Activated B cell treated with CpG ODN at 0.5 μM for 24 hours (primary cell): Measurements from ENCODE around the gene OR1C1. TPM values are rescaled to one million over a fixed set of nuclear protein-coding genes. Genes with fewer than 3 reads are reported as not detected.
"Not testable (repeated sequence)": the region's sequence is repeated elsewhere in the genome, so short reads cannot be mapped to it uniquely, and the experiment has no call there.

Experiments
- ATAC-seq: fragments of 200-7000 bp; cut with Tn5 transposase; one replicate; pipeline ENCODE4 v1.10.0; 2021; ENCODE audit warnings: low read depth, mild to moderate bottlenecking, moderate library complexity
- CTCF ChIA-PET: fragments of 350-600 bp; sonication (Branson Sonifier 250); formaldehyde crosslinking; loops from one replicate; lab custom pipeline; 2021; ENCODE audit warnings: antibody characterized with exemption; lab: Charles Lee
- POLR2A ChIA-PET: fragments of 350-600 bp; sonication (Branson Sonifier 250); formaldehyde crosslinking; loops from one replicate; lab custom pipeline; 2021; ENCODE audit warnings: antibody characterized with exemption; lab: Charles Lee
- DNase-seq: peaks from one replicate; pipeline ENCODE4 v3.0.0; 2022
- H3K27ac Mint-ChIP-seq: one replicate; pipeline ENCODE4 v1.8.0; 2020; ENCODE audit warnings: mixed read lengths
- H3K27me3 Mint-ChIP-seq: one replicate; pipeline ENCODE4 v1.8.0; 2021; ENCODE audit warnings: mixed read lengths
- H3K36me3 Mint-ChIP-seq: one replicate; pipeline ENCODE4 v1.8.0; 2021; ENCODE audit warnings: low read depth, mixed read lengths
- H3K4me1 Mint-ChIP-seq: one replicate; pipeline ENCODE4 v1.8.0; 2021; ENCODE audit warnings: mixed read lengths
- H3K4me3 Mint-ChIP-seq: one replicate; pipeline ENCODE4 v1.8.0; 2020; ENCODE audit warnings: mild to moderate bottlenecking, mixed read lengths
- H3K9me3 Mint-ChIP-seq: one replicate; pipeline ENCODE4 v1.8.0; 2020; ENCODE audit warnings: mixed read lengths
- CTCF ChIP-seq: fragments of 200-600 bp; IDR thresholded peaks from one replicate; pipeline ENCODE4 v1.8.0; 2022; ENCODE audit warnings: antibody characterized with exemption, mild to moderate bottlenecking
- intact Hi-C: fragments of 100-400 bp; cut with micrococcal nuclease; formaldehyde crosslinking; loops from one replicate; pipeline ENCODE4 v1.15.1; 2024
- total RNA-seq: library from RNA; stranded (reverse); gene quantifications from 2 replicates; pipeline ENCODE4 v1.2.3, GENCODE V29; 2022

The OR1C1 gene
- total RNA-seq, 1 donor from 2014 or later, result not detected

- H3K36me3 Mint-ChIP-seq, result no peaks in the 10 kb centered on the region
- H3K9me3 Mint-ChIP-seq, result peaks cover 7% of the 10 kb centered on the region
- H3K27ac Mint-ChIP-seq, result no peak overlapping the region
- intact Hi-C loops, result no loop called here
- H3K4me3 Mint-ChIP-seq, result no peak overlapping the region
- POLR2A ChIA-PET, result no interaction called here
- CTCF ChIA-PET, result no interaction called here
- no peaks in the 10 kb centered on the region for H3K4me1 Mint-ChIP-seq
- H3K27me3 Mint-ChIP-seq, result peaks cover 2% of the 10 kb centered on the region
- DNase-seq, result no peak
- no peak for TF ChIP-seq CTCF
- no peak for ATAC-seq
These were observed 39.1 kb downstream of the OR1C1 start for GRCh38 chr1:247721222-247721621.

GRCh38 chr1:247716546-247716945 lies 43.8 kb downstream of the OR1C1 start, which contains the start of gene OR6F1:
Gene OR6F1 (minus strand): TSS chr1:247716646. CDS start chr1:247712755, 3,891 bp downstream.
- Mint-ChIP-seq H3K27me3 (peaks cover 2% of the 10 kb centered on the region), H3K4me1 (no peaks in the 10 kb centered on the region), H3K4me3 (no peak within 1 kb of the TSS), H3K36me3 (no peaks in the 10 kb centered on the region), H3K9me3 (peaks cover 3% of the 10 kb centered on the region), H3K27ac (no peak within 1 kb of the TSS)
- intact Hi-C loops, result no loop called here
- DNase-seq (no peak), ATAC-seq (no peak)
- ChIA-PET POLR2A (no interaction called here), CTCF (no interaction called here)
- no peak for TF ChIP-seq CTCF

GRCh38 chr1:247713753-247714152 lies 46.6 kb downstream of the OR1C1 start:
- TF ChIP-seq CTCF, result no peak
- no peaks in the 10 kb centered on the region for H3K36me3 Mint-ChIP-seq
- no peak for DNase-seq
- ChIA-PET CTCF (no interaction called here), POLR2A (no interaction called here)
- H3K4me3 Mint-ChIP-seq, result no peak overlapping the region
- ATAC-seq, result no peak
- intact Hi-C loops, result no loop called here
- H3K4me1 Mint-ChIP-seq, result no peaks in the 10 kb centered on the region
- H3K27me3 Mint-ChIP-seq, result peaks cover 2% of the 10 kb centered on the region
- H3K27ac Mint-ChIP-seq, result no peak overlapping the region
- H3K9me3 Mint-ChIP-seq, result no peaks in the 10 kb centered on the region

- ATAC-seq, POLR2A ChIA-PET, H3K4me3 Mint-ChIP-seq, H3K27ac Mint-ChIP-seq, H3K4me1 Mint-ChIP-seq, H3K36me3 Mint-ChIP-seq, H3K27me3 Mint-ChIP-seq, intact Hi-C loops, DNase-seq, H3K9me3 Mint-ChIP-seq, CTCF ChIA-PET: not testable (repeated sequence)
These were observed 49.7 kb downstream of the OR1C1 start for GRCh38 chr1:247710681-247711080.

Other genes with a start within 250 kb of the OR1C1 start
- gene OR2C3, start 224.1 kb downstream of the OR1C1 start, total RNA-seq, result not detected in 2 replicates
- not detected in 2 replicates for gene GCSAML, start 211.4 kb downstream of the OR1C1 start, total RNA-seq
- gene OR2G2, start 172.2 kb downstream of the OR1C1 start, total RNA-seq, result not detected in 2 replicates
- not detected in 2 replicates for gene OR2G3, start 155.0 kb downstream of the OR1C1 start, total RNA-seq
- not detected in 2 replicates for gene OR13G1, start 80.8 kb downstream of the OR1C1 start, total RNA-seq
- not detected in 2 replicates for gene OR6F1, start 43.9 kb downstream of the OR1C1 start, total RNA-seq
- not detected in 2 replicates for gene OR14K1, start 21.9 kb downstream of the OR1C1 start, total RNA-seq
- gene OR14A2, start 12.4 kb downstream of the OR1C1 start, total RNA-seq, result not detected in 2 replicates
- gene OR14A16, start 63.6 kb upstream of the OR1C1 start, total RNA-seq, result not detected in 2 replicates
- gene OR11L1, start 81.3 kb upstream of the OR1C1 start, total RNA-seq, result not detected in 2 replicates
- 0.39 and 0.49 TPM in 2 replicates for gene TRIM58, start 96.6 kb upstream of the OR1C1 start, total RNA-seq
- 0.24 TPM in 1 of 2 replicates, not detected in the other for gene OR2W3, start 135.0 kb upstream of the OR1C1 start, total RNA-seq
- gene OR2T8, start 159.7 kb upstream of the OR1C1 start, total RNA-seq, result not detected in 2 replicates
- not detected in 2 replicates for gene OR2AJ1, start 164.3 kb upstream of the OR1C1 start, total RNA-seq
- gene OR2L8, start 188.3 kb upstream of the OR1C1 start, total RNA-seq, result not detected in 2 replicates
- not detected in 2 replicates for gene OR2AK2, start 204.7 kb upstream of the OR1C1 start, total RNA-seq